OCI-LY3 (cell line): ENCODE data around the gene EFEMP2.

Experiments used
- H2AFZ ChIP-seq: fragments of 200-600, 300-600 bp; shearing (Covaris generic); 2 replicates; pipeline ENCODE4 v1.6.0; 2014; ENCODE audit warnings: antibody characterized with exemption, low read depth, low read length
- H3K27ac ChIP-seq: fragments of 200-600, 300-600 bp; sonication (generic); 2 replicates; pipeline ENCODE4 v1.5.1; 2014; ENCODE audit warnings: mild to moderate bottlenecking, low read length, moderate library complexity, mixed read lengths
- H3K27me3 ChIP-seq: fragments of 200-600, 300-600 bp; sonication (generic); 2 replicates; pipeline ENCODE4 v1.6.1; 2014; ENCODE audit warnings: low read depth, low read length, mixed read lengths
- H3K36me3 ChIP-seq: fragments of 200-600, 300-600 bp; sonication (generic); replicated peaks from 2 replicates; pipeline ENCODE3; 2014; ENCODE audit warnings: low read depth, low read length, mixed read lengths
- H3K4me1 ChIP-seq: fragments of 300-600, 200-600 bp; sonication (generic); 2 replicates; pipeline ENCODE4 v1.6.1; 2014; ENCODE audit warnings: low read length, mixed read lengths
- H3K4me2 ChIP-seq: fragments of 200-600, 300-600 bp; sonication (generic); 2 replicates; pipeline ENCODE4 v1.6.1; 2014; ENCODE audit warnings: low read length, mixed read lengths
- H3K4me3 ChIP-seq: fragments of 300-600, 200-600 bp; sonication (generic); 2 replicates; pipeline ENCODE4 v1.5.1; 2014; ENCODE audit warnings: antibody characterized with exemption, mild to moderate bottlenecking, low read length, moderate library complexity
- H3K79me2 ChIP-seq: fragments of 300-600, 200-600 bp; shearing (Covaris generic); 2 replicates; pipeline ENCODE4 v1.6.1; 2014; ENCODE audit warnings: mild to moderate bottlenecking, low read length, mixed read lengths
- H3K9ac ChIP-seq: fragments of 300-600, 200-600 bp; shearing (Covaris generic); 2 replicates; pipeline ENCODE4 v1.6.0; 2014; ENCODE audit warnings: mild to moderate bottlenecking, low read length, moderate library complexity
- H3K9me3 ChIP-seq: fragments of 200-600, 300-600 bp; shearing (Covaris generic); 2 replicates; pipeline ENCODE4 v1.6.1; 2014; ENCODE audit warnings: low read length, mixed read lengths; ENCODE audit not compliant: insufficient read depth
- H4K20me1 ChIP-seq: fragments of 200-600, 300-600 bp; sonication (generic); 2 replicates; pipeline ENCODE4 v1.6.1; 2016; ENCODE audit warnings: low read length, mixed read lengths; ENCODE audit not compliant: insufficient read depth
- CTCF ChIP-seq: fragments of 200-600, 300-600 bp; sonication (generic); IDR thresholded peaks from 2 replicates; pipeline ENCODE4 v1.5.1; 2014; ENCODE audit warnings: antibody characterized with exemption, low read length, low read depth
- EZH2phosphoT487 ChIP-seq: fragments of 200-600 bp; shearing (Covaris generic); IDR thresholded peaks from 2 replicates; pipeline ENCODE4 v1.6.1; 2018; ENCODE audit warnings: antibody characterized with exemption, mixed run types, low read depth

EFEMP2 gene

GRCh38 chr11:65847746-65848145, 24.9 kb downstream of the EFEMP2 start:
- H3K79me2 ChIP-seq: no peaks in the 10 kb centered on the region
- no peak overlapping the region for H3K4me2 ChIP-seq
- no peaks in the 10 kb centered on the region; the same call in 1 of the 2 replicates for H4K20me1 ChIP-seq
- H3K4me1 ChIP-seq: no peaks in the 10 kb centered on the region
- no peak overlapping the region for H3K9ac ChIP-seq
- no peak overlapping the region for H3K27ac ChIP-seq
- TF ChIP-seq EZH2phosphoT487 (no peak), CTCF (no peak)
- no peak overlapping the region for H2AFZ ChIP-seq
- H3K27me3 ChIP-seq: 0 out of 2 replicates have a peak, but pooled peaks cover 3% of the 10 kb centered on the region
- H3K36me3 ChIP-seq: peaks cover 19% of the 10 kb centered on the region
- no peaks in the 10 kb centered on the region for H3K9me3 ChIP-seq
- no peak overlapping the region for H3K4me3 ChIP-seq

- Histone ChIP-seq H3K4me3 (no peak overlapping the region), H3K4me1 (no peaks in the 10 kb centered on the region), H4K20me1 (no peaks in the 10 kb centered on the region), H3K79me2 (no peaks in the 10 kb centered on the region), H3K27me3 (0 out of 2 replicates have a peak, but pooled peaks cover 3% of the 10 kb centered on the region), H3K4me2 (no peak overlapping the region), H3K9ac (no peak overlapping the region), H3K36me3 (no peaks in the 10 kb centered on the region), H2AFZ (no peak overlapping the region), H3K9me3 (no peaks in the 10 kb centered on the region), H3K27ac (no peak overlapping the region)
- no peak for TF ChIP-seq CTCF
- TF ChIP-seq EZH2phosphoT487: no peak
Measured at GRCh38 chr11:65844231-65844872, 28.2 kb downstream of the EFEMP2 start.

GRCh38 chr11:65843811-65844210, 28.8 kb downstream of the EFEMP2 start:
- Histone ChIP-seq H3K27ac (no peak overlapping the region), H4K20me1 (no peaks in the 10 kb centered on the region), H2AFZ (no peak overlapping the region), H3K9me3 (no peaks in the 10 kb centered on the region), H3K79me2 (no peaks in the 10 kb centered on the region), H3K4me1 (no peaks in the 10 kb centered on the region), H3K36me3 (no peaks in the 10 kb centered on the region), H3K4me3 (no peak overlapping the region), H3K27me3 (0 out of 2 replicates have a peak, but pooled peaks cover 3% of the 10 kb centered on the region), H3K9ac (no peak overlapping the region), H3K4me2 (no peak overlapping the region)
- TF ChIP-seq EZH2phosphoT487: no peak
- no peak for TF ChIP-seq CTCF

- Histone ChIP-seq H3K27ac (no peak overlapping the region), H4K20me1 (no peaks in the 10 kb centered on the region), H3K4me1 (no peaks in the 10 kb centered on the region), H3K27me3 (no peaks in the 10 kb centered on the region), H3K9me3 (no peaks in the 10 kb centered on the region), H3K36me3 (no peaks in the 10 kb centered on the region), H3K4me2 (no peak overlapping the region), H3K4me3 (no peak overlapping the region), H3K9ac (no peak overlapping the region), H3K79me2 (no peaks in the 10 kb centered on the region), H2AFZ (no peak overlapping the region)
- TF ChIP-seq EZH2phosphoT487: no peak
- no peak for TF ChIP-seq CTCF
Measured at GRCh38 chr11:65842144-65842543, 30.5 kb downstream of the EFEMP2 start.
